HFF-Myc (cell line): ENCODE data around the gene SMIM13.

Source experiments
- DNase-seq: peaks from one replicate; pipeline ENCODE4 v3.0.0-alpha.2; 2011; ENCODE audit warnings: low read depth; ENCODE audit errors: extremely low read depth
- H3K4me3 ChIP-seq: replicated peaks from 2 replicates; pipeline ENCODE4 v1.5.1; 2011; ENCODE audit warnings: low read depth, mild to moderate bottlenecking, control low read depth, low read length
- TF ChIP-seq, protein P1 (sequence below): IDR thresholded peaks from 2 replicates; pipeline ENCODE4 v1.5.1; 2012; ENCODE audit warnings: mild to moderate bottlenecking, low read depth, low read length, control low read depth; ENCODE audit errors: missing control alignments

The SMIM13 gene

DNA sequence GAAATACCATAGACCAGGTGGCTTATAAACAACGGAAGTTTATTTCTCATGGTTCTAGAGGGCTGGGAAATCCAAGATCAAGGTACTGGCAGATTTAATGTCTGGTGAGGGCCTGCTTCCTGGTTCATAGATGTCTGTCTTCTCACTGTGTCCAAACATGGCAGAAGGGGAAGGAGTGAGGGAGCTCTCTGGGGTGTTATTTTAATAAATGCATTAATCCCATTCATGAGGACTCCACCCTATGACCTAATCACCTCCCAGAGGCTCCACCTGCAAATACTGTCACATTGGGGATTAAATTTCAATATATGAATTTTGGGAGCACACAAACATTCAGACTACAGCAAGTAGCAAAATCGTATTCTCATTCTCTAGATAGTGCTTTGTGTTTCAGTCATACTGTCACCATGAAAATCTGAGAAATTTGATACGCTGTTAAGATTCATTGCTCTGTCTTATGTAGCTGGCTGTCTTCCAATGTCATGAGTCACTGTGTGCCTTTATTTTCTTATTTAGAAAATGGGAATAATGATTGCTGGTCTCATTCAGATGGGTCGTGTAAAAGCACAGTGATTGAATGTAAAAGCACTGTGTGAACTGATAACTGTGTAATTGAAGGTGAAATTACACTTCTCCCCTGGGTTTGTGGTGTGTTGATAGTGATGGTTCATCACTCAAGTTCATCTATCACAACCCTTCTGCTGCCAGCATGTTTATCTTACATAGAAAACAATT, 26.8 kb downstream of the SMIM13 start:
- DNase-seq, result peak; percentile 49
- no peak overlapping the region for H3K4me3 ChIP-seq
- TF ChIP-seq, protein P1, sequence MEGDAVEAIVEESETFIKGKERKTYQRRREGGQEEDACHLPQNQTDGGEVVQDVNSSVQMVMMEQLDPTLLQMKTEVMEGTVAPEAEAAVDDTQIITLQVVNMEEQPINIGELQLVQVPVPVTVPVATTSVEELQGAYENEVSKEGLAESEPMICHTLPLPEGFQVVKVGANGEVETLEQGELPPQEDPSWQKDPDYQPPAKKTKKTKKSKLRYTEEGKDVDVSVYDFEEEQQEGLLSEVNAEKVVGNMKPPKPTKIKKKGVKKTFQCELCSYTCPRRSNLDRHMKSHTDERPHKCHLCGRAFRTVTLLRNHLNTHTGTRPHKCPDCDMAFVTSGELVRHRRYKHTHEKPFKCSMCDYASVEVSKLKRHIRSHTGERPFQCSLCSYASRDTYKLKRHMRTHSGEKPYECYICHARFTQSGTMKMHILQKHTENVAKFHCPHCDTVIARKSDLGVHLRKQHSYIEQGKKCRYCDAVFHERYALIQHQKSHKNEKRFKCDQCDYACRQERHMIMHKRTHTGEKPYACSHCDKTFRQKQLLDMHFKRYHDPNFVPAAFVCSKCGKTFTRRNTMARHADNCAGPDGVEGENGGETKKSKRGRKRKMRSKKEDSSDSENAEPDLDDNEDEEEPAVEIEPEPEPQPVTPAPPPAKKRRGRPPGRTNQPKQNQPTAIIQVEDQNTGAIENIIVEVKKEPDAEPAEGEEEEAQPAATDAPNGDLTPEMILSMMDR, result no peak

DNA sequence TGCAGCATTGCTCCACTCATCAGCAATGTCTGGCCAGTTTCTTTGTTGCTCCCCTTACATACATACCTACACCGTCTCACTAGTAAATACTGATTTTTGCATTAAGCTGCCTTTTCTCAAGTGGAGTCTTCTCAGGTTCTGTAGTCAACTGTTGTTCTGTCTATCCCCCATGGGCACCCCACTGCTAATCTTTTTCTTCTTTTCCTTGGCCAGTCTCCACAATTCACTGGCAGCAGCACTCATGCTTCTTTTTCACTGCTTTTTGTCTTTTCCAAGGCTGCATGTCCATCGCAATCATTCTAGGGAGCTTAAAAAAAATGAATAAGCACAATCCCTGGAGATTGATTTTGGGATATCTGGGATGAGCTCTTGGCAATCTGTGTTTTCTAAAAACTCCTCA, 28.2 kb downstream of the SMIM13 start:
- no peak overlapping the region for H3K4me3 ChIP-seq
- DNase-seq, result no peak
- TF ChIP-seq, protein P1, result no peak

DNA sequence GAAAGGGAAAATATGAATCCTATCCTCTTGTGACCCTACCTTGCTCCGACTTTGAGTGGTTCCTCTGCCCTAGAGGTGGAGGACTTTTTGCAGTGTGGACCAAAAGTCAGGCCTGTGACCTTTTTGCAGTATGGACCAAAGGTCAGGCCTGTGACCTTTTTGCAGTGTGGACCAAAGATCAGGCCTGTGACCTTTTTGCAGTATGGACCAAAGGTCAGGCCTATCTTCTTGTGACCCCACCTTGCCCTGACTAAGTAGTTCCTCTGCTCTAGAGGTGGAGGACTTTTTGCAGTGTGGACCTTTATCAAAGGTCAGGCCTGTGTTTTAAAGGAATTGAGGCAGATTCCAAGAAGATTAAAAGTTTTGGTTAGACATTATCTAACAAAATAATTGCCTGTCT, 28.7 kb downstream of the SMIM13 start:
- DNase-seq, result no peak
- TF ChIP-seq, protein P1, result no peak
- H3K4me3 ChIP-seq, result no peak overlapping the region

DNA sequence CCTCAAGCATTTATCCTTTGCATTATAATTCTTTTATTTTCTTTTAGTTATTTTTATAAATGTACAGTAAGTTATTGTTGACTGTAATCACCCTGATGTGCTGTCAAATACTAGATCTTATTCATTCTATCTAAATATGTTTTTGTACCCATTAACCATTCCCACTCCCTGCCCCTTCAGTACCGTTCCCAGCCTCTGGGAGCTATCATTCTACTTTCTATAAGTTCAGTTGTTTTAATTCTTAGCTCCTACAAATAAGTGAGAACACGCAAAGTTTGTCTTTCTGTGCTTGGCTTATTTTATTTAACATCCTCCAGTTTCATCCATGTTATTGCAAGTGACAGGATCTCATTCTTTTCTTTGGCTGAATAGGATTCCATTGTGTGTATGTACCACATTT, 30.3 kb downstream of the SMIM13 start:
- TF ChIP-seq, protein P1, result no peak
- H3K4me3 ChIP-seq, result no peak overlapping the region
- DNase-seq, result no peak

DNA sequence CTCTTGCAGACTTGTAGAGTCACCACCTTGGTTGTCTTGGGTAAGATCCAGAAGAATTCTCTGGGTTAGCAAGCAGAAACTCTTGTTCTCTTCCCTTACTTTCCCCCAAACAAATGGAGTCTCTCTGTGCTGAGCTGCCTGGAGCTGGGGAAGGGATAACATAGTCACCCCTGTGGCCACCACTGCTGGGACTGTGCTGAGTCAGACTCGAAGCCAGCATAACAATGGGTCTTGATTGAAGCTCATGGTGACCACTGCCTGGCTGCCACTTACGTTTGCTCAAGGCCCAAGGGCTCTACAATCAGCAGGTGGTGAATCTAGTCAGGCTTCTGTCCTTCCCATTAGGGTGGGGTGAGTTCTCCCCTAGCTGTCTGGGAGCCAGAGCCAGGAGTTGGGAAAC, 33.2 kb downstream of the SMIM13 start:
- TF ChIP-seq, protein P1, result no peak
- no peak for DNase-seq

DNA sequence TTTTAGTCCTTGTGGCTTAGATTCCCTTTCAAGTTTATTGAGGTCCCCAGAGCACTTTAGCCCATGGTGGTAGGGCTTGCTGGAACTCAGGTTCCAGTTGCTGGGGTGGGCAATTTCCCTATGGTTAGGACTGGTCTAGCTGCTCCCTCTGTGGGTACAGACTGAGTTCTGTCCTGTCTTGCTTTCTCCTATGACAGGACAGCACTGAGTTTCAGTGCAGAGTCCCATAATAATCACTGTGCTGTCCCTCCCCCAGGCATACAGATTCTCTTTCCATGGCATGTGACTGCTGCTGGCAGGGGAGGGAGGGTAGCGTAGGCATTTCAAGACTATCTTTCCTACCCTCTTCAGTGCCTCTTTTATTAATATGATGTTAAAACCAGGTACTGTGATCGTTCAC, 35.0 kb downstream of the SMIM13 start:
- no peak for DNase-seq
- TF ChIP-seq, protein P1, result no peak
- no peak overlapping the region for H3K4me3 ChIP-seq

More for the DNA sequence above, 33.2 kb downstream of the SMIM13 start:
- no peak overlapping the region for H3K4me3 ChIP-seq
